Activated naive CD4-positive, alpha-beta T cell treated with anti-CD3 and anti-CD28 coated beads, Interleukin-2, amount 50 U/mL, for 72 hours (primary cell): ENCODE results near the gene NHLRC2. TPM values are rescaled to one million over a fixed set of nuclear protein-coding genes. Genes with fewer than 3 reads are reported as not detected.

Experiments
- ATAC-seq, 2 donors: fragments of 150-1000 bp; cut with Tn5 transposase; 2 replicates each; pipeline ENCODE4 v1.10.0; 2021; ENCODE audit warnings: mild to moderate bottlenecking in 2 of 2, moderate library complexity in 2 of 2
- DNase-seq, 2 donors: peaks; one replicate each; pipeline ENCODE4 v3.0.0; 2021 to 2022; ENCODE audit warnings: low spot score in 2 of 2
- H3K27ac Mint-ChIP-seq, 2 donors: one replicate each; pipeline ENCODE4 v1.8.0; 2022; ENCODE audit warnings: mild to moderate bottlenecking in 2 of 2, mixed read lengths in 2 of 2
- H3K36me3 Mint-ChIP-seq, 2 donors: one replicate each; pipeline ENCODE4 v1.8.0; 2022; ENCODE audit warnings: mixed read lengths in 2 of 2
- H3K9me3 Mint-ChIP-seq, 2 donors: one replicate each; pipeline ENCODE4 v1.8.0; 2022; ENCODE audit warnings: mixed read lengths in 2 of 2
- total RNA-seq, 2 donors: library from RNA; stranded (reverse); gene quantifications; one replicate each; pipeline ENCODE4 v1.2.3, GENCODE V29; 2022

NHLRC2 gene
- total RNA-seq, 2 donors from 2014 or later, result 7.4 to 23.0 TPM

DNA sequence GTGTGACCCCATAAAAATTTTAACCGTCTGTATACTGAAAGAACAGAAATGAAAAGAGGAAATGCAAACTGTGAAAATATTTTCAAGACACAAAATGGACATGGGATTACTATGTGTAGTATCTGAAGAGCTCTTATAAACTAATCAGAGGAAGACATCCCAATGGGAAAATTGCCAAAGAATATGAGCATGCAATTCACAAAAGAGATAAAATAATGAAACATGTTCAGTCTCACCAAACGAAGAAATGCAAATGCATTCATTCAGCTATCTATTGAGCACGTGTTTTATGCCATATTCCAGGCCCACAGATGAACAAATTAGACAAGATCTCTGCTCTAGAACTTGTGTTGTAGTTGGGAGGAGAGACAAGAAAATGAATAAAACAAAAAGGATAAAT lies 63.2 kb downstream of the NHLRC2 start:
- ATAC-seq (no peak), DNase-seq (no peak)
- Mint-ChIP-seq H3K9me3 (no peaks in the 10 kb centered on the region), H3K27ac (no peak overlapping the region), H3K36me3 (peaks cover 0 to 6% of the 10 kb centered on the region in 2 donors)

DNA sequence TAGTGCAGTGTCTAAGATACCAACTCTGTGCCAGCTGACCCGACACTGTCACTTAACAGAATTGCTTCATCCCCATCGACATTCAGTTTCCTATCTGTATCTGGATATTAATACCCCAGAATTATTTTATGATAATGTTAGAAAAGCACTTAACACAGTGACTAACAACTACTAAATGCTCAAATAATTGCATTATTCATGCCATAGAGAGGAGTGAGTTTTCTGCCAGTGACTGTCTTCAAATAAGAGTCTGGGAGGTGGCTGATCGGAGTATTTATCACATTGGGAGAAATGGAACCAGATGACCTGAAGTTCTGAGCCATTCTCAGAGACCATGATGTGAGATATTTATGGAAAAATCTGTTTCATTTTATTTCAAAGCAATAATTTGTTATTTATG lies 65.7 kb downstream of the NHLRC2 start:
- no peak for DNase-seq
- H3K9me3 Mint-ChIP-seq, result peaks cover 0 to 9% of the 10 kb centered on the region in 2 donors

DNA sequence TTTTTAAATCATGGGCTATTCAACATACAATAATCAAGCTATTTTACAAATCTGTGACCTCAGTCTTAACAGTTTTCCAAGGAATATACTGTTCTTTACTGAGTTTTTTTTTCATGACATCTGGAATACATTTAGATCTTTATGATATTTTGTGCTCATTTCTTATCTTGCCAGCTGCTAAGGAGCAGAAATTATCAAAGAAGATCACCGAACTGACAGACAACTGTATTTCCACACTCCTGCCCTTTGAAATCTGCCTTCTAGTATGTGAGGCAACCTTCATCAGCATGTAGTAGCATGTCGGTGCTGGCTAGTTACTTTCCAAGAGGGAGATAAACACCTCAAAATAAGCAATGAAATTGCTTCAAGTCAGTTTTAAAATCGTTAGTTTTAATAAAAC lies 66.4 kb downstream of the NHLRC2 start:
- H3K9me3 Mint-ChIP-seq, result peaks cover 0 to 10% of the 10 kb centered on the region in 2 donors
- DNase-seq, result no peak
- ATAC-seq, result no peak

More for the DNA sequence above, 65.7 kb downstream of the NHLRC2 start:
- Mint-ChIP-seq H3K36me3 (peaks cover 0 to 15% of the 10 kb centered on the region in 2 donors), H3K27ac (no peak overlapping the region)
- ATAC-seq, result no peak

GRCh38 chr10:113921561-113922370 lies 67.3 kb downstream of the NHLRC2 start:
- H3K27ac Mint-ChIP-seq, result no peak overlapping the region
- peaks cover 0 to 10% of the 10 kb centered on the region in 2 donors for H3K9me3 Mint-ChIP-seq
- no peak for ATAC-seq
- H3K36me3 Mint-ChIP-seq, result peaks cover 0 to 22% of the 10 kb centered on the region in 2 donors
- no peak for DNase-seq

More for the DNA sequence above, 66.4 kb downstream of the NHLRC2 start:
- Mint-ChIP-seq H3K36me3 (peaks cover 0 to 17% of the 10 kb centered on the region in 2 donors), H3K27ac (no peak overlapping the region)

- H3K27ac Mint-ChIP-seq, result no peak overlapping the region
- ATAC-seq (no peak), DNase-seq (no peak)
- peaks cover 0 to 16% of the 10 kb centered on the region in 2 donors for H3K36me3 Mint-ChIP-seq
- H3K9me3 Mint-ChIP-seq, result peaks cover 0 to 10% of the 10 kb centered on the region in 2 donors
Observed at GRCh38 chr10:113922787-113923570, 68.5 kb downstream of the NHLRC2 start.

GRCh38 chr10:113924186-113924585 lies 69.7 kb downstream of the NHLRC2 start:
- no peak for ATAC-seq
- no peak for DNase-seq
- peaks cover 0 to 16% of the 10 kb centered on the region in 2 donors for H3K36me3 Mint-ChIP-seq

DNA sequence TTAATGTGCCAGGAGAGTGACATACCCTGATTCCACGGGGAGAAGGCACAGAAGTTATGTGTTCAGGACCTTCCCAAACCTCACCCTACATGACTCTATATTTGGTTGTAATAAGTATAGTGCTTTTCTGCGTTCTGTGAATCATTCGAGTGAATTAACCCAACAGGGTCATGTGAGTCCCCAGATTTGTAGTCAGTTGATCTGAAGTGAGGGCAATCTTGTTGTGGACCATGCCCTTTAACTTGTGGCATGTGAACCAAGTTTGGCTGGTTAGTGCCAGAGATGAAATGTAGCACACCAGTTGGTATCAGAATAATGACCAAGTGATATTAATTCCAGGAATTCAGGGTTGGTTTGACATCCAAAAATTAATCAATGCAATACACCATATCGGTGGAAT lies 70.2 kb downstream of the NHLRC2 start:
- no peak for ATAC-seq
- H3K9me3 Mint-ChIP-seq, result peaks cover 0 to 10% of the 10 kb centered on the region in 2 donors

More at GRCh38 chr10:113924186-113924585, 69.7 kb downstream of the NHLRC2 start:
- Mint-ChIP-seq H3K9me3 (peaks cover 0 to 10% of the 10 kb centered on the region in 2 donors), H3K27ac (peak overlapping the region in 1 of 2 donors; percentile 14)

DNA sequence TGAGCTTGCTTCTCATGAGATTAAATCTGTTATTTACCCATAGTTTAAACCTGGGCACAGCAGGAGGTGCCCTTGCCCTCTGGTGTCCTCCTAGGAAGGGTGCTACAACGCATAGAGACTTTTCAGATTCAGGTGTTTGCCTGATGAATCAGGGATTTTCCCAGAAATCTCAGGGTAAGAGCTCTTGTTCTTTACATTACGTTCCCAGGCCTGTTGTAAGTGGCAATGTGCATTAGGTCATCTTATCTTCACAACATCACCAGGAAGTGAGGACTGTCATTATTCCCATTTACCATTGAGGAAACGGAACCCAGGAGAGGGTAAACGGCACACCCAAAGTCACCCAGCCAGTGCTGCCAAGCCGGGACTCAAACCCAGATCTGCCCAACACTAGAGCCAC lies 73.0 kb downstream of the NHLRC2 start:
- H3K36me3 Mint-ChIP-seq, result peaks cover 0 to 16% of the 10 kb centered on the region in 2 donors
- no peak overlapping the region for H3K27ac Mint-ChIP-seq
- ATAC-seq, result no peak
- peaks cover 0 to 10% of the 10 kb centered on the region in 2 donors for H3K9me3 Mint-ChIP-seq
- no peak for DNase-seq

More for the DNA sequence above, 70.2 kb downstream of the NHLRC2 start:
- H3K27ac Mint-ChIP-seq, result no peak overlapping the region
- H3K36me3 Mint-ChIP-seq, result peaks cover 0 to 16% of the 10 kb centered on the region in 2 donors
- DNase-seq, result no peak

DNA sequence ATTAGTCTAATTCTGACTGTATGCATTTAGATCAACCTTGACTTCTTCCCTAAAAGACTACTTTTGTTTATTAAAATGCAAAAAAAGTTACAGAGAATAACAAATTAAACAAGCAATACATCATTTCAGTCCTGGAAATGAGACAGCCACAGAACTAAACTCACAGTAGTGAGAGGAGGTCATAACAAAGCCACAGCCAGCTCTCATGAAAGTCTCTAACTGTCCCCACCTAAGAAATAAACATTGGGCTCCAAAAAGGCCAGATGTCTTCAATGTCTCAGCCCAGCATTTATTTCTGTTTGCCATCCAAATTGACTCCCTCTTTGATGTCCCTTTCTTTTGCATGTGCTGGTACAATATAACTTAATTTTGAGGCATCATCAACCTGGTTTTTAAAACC lies 74.4 kb downstream of the NHLRC2 start:
- H3K27ac Mint-ChIP-seq, result no peak overlapping the region
- H3K9me3 Mint-ChIP-seq, result peaks cover 0 to 10% of the 10 kb centered on the region in 2 donors
- DNase-seq, result no peak
- peaks cover 0 to 16% of the 10 kb centered on the region in 2 donors for H3K36me3 Mint-ChIP-seq
- no peak for ATAC-seq

DNA sequence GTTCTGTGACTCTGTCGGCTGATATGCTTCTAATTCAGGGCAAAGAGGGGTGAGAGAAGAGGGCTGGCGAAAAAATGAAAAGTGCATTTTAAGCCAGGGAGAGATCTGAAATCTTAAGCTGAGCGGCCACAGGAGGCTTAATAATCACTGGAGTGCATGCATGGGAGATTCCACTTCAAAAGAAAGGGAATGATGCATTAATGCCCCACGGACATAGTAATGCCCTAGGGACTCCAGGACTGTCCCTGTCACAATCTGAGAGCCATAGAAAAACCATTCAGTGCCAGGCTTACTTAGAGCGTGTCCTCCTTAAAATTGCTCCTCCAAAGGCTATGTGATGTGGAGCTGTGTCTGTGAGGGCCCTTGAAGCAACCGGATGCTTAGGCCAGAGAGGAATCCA lies 75.1 kb downstream of the NHLRC2 start:
- Mint-ChIP-seq H3K9me3 (peaks cover 0 to 6% of the 10 kb centered on the region in 2 donors), H3K27ac (no peak overlapping the region), H3K36me3 (peaks cover 0 to 18% of the 10 kb centered on the region in 2 donors)
- DNase-seq, result no peak
- no peak for ATAC-seq

DNA sequence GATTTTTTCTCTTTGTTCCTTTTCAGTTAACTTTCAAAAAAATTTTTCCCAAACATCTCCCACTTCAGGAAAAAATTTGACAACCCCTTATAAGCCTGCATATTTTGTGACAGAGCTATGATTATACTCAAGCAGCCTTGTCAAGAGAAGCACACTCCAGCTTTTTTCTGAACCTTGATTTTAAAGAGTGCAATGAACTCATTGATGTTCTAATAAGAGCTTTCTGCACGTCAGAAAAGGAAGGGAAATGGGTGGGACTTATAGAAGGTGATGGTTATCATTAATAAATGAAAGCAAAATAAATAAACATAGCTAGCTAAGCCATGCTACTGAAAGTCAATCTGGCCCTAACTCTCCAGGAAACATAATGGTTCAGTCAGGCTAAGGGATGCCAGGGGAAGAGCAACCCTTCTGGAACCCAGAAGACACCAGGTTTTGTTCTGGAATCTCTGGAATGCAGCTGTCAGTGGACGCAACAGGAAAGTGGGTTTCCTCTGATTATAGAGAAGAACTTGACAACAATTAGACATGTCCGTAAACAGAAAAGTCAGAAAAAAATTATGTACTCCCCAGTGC lies 76.1 kb downstream of the NHLRC2 start:
- H3K36me3 Mint-ChIP-seq, result peaks cover 0 to 13% of the 10 kb centered on the region in 2 donors
- ATAC-seq, result no peak
- H3K9me3 Mint-ChIP-seq, result no peaks in the 10 kb centered on the region
- DNase-seq, result no peak
- no peak overlapping the region for H3K27ac Mint-ChIP-seq

- DNase-seq (no peak), ATAC-seq (no peak)
- Mint-ChIP-seq H3K36me3 (peaks cover 0 to 7% of the 10 kb centered on the region in 2 donors), H3K27ac (no peak overlapping the region), H3K9me3 (no peaks in the 10 kb centered on the region)
Observed at GRCh38 chr10:113932854-113933253, 78.4 kb downstream of the NHLRC2 start.

DNA sequence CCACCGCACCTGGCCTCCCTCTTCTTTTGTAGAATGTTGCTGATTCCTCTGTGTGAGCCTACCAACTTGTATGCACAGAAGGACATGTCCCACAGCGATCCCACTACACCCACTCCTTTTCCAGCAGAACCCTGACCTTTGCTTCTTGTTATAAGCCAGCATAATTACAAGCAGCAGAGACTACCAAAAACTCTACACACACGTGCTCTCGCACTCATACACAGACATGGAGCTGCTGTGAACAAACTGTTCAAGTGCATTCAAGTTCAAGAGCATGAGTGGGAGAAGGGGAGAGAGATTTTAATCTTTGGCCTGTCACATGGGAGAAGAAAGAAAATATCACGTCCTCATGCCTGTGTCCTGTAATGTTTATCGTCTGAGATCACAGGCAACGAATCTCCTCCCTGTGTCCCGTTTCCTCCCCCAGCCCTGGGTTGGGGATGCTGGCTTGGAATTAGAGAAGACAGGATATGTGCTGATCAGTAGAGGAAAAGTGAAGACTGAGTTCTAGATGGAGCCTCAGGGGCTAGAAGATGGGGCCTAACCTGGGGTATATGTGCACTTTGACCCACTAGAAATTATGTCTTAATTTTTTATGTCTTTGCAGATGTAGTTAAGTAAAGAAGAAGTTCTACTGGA lies 79.6 kb downstream of the NHLRC2 start:
- ATAC-seq (no peak), DNase-seq (no peak)
- peaks cover 0 to 7% of the 10 kb centered on the region in 2 donors for H3K36me3 Mint-ChIP-seq
- no peak overlapping the region for H3K27ac Mint-ChIP-seq
- H3K9me3 Mint-ChIP-seq, result no peaks in the 10 kb centered on the region

DNA sequence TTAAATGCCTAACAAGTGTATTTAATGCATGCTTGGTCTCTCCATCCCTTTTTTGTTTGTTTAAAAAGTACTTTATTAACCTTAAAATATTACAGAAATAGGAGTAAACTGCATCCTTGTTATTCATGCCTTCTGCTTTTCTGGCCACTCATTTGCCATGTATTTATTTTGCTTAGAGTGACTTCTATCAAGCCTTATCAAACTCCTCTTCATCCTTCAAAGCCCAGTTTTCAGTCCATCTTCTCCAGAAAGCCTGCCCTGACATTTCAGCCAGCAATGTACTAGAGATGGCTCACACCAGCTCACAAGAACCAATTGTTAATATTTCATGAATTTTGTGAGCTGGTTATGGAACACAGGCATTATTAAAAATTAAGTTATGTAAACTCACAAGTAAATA lies 82.8 kb downstream of the NHLRC2 start:
- H3K36me3 Mint-ChIP-seq, result peaks cover 0 to 7% of the 10 kb centered on the region in 2 donors
- no peak for DNase-seq
- no peak overlapping the region for H3K27ac Mint-ChIP-seq
- no peaks in the 10 kb centered on the region for H3K9me3 Mint-ChIP-seq
- no peak for ATAC-seq

DNA sequence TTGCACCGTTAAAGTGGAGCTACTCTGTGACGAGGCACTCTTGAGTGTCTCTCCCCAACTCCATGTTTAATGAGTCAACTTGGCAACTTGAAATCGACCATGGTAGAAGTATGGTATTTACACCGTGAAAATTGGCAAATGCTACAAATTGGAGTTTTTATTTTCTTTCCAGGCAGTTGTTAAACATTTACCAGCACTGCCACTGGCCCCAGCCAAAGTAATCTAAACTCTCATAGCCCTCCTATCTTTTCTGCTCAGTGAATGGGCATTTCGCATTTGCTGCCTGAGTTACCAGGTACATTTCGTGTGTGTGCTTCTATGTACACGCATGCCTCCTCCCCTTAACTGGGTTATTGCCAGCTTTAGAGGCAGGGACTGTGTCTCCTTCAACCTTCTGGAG lies 83.3 kb downstream of the NHLRC2 start:
- DNase-seq, result no peak
- Mint-ChIP-seq H3K36me3 (peaks cover 0 to 7% of the 10 kb centered on the region in 2 donors), H3K27ac (no peak overlapping the region), H3K9me3 (no peaks in the 10 kb centered on the region)
- no peak for ATAC-seq

DNA sequence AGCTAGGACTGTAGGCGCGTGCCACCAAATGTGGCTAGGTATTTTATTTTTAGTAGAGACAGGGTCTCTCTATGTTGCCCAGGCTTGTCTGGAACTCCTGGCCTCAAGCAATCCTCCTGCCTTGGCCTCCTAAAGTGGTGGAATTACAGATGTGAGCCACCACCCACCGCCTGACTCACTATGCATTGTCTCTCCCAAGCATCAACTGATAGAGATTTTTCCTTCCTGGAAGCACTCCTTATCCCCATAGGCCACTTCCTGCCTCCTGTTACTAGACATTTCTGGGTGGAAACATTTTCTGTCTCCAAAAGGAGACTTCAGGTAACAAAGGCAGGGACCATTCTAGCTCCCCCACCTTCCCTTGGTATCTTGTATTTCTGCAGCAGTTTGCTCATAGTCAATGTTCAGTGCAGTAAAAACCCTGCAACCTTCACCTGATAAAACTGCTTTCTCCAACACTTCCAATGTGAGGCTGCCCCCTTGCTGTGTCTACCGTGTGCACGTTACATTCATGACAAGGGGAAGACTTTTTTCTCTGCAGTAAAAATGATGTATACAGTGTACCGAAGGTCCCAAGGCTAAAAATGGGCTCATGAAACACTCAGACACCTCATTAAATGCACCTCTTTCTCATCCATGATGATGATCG lies 84.9 kb downstream of the NHLRC2 start:
- Mint-ChIP-seq H3K36me3 (peaks cover 0 to 3% of the 10 kb centered on the region in 2 donors), H3K27ac (no peak overlapping the region), H3K9me3 (no peaks in the 10 kb centered on the region)
- ATAC-seq (no peak), DNase-seq (no peak)
